ENCODE results near the gene C1D.

C1D gene

GRCh38 chr2:68062680-68063387 lies at the start of gene C1D:
Gene C1D (minus strand): TSS chr2:68063004. CDS start chr2:68047310, 15,694 bp downstream.
- peak; percentile 92 for DNase-seq

- DNase-seq: no peak
These were observed 47.3 kb upstream of the C1D start for GRCh38 chr2:68110102-68110501.

GRCh38 chr2:68108120-68108519 lies 45.3 kb upstream of the C1D start:
- DNase-seq: no peak

GRCh38 chr2:68107475-68107874 lies 44.7 kb upstream of the C1D start:
- no peak for DNase-seq

GRCh38 chr2:68104111-68104835 lies 41.5 kb upstream of the C1D start:
- DNase-seq: no peak

- no peak for DNase-seq
These were observed 40.9 kb upstream of the C1D start for GRCh38 chr2:68103709-68104055.

GRCh38 chr2:68103030-68103708 lies 40.4 kb upstream of the C1D start:
- DNase-seq: no peak

- no peak for DNase-seq
These were observed 37.4 kb upstream of the C1D start for GRCh38 chr2:68100189-68100588.

- no peak for DNase-seq
These were observed 36.5 kb upstream of the C1D start for GRCh38 chr2:68099260-68099659.

GRCh38 chr2:68098291-68098797 lies 35.5 kb upstream of the C1D start:
- no peak for DNase-seq

GRCh38 chr2:68094111-68094510 lies 31.3 kb upstream of the C1D start:
- DNase-seq: no peak

GRCh38 chr2:68093634-68094033 lies 30.8 kb upstream of the C1D start:
- DNase-seq: no peak

- DNase-seq: no peak
These were observed 28.7 kb upstream of the C1D start for GRCh38 chr2:68091439-68092034.

GRCh38 chr2:68089961-68090360 lies 27.2 kb upstream of the C1D start:
- DNase-seq: no peak

- no peak for DNase-seq
These were observed 26.1 kb upstream of the C1D start for GRCh38 chr2:68088940-68089339.

GRCh38 chr2:68086166-68086565 lies 23.4 kb upstream of the C1D start:
- DNase-seq: no peak

GRCh38 chr2:68083346-68083745 lies 20.5 kb upstream of the C1D start:
- DNase-seq: no peak

- no peak for DNase-seq
These were observed 11.2 kb upstream of the C1D start for GRCh38 chr2:68074050-68074449.

GRCh38 chr2:68063797-68064646 lies 1.2 kb upstream of the C1D start:
- peak; percentile 51 for DNase-seq

- DNase-seq: no peak
These were observed 2.2 kb downstream of the C1D start for GRCh38 chr2:68060652-68061051.

- no peak for DNase-seq
These were observed 2.8 kb downstream of the C1D start for GRCh38 chr2:68059784-68060525.
